ENCODE data around the gene KIF5A.
A peak's percentile ranks its signal among the peaks of the same experiment; 100 is the strongest.
"Not testable (repeated sequence)": the region's sequence is repeated elsewhere in the genome, so short reads cannot be mapped to it uniquely, and the experiment has no call there.

Gene KIF5A

GRCh38 chr12:57517187-57517586, 32.7 kb upstream of the KIF5A start:
- TF ChIP-seq CTCF (conservative IDR thresholded peaks at IDR 0.05; ENCODE audit: control insufficient read depth, insufficient read depth, low read depth, low read length): no peak
- H3K4me3 ChIP-seq (ENCODE audit: control insufficient read depth, low read depth, low read length): no peak overlapping the region
- peak; percentile 82 for DNase-seq (ENCODE audit: low read depth)

GRCh38 chr12:57517718-57518117, 32.1 kb upstream of the KIF5A start:
- peak overlapping the region; percentile 99 for H3K4me3 ChIP-seq (ENCODE audit: control insufficient read depth, low read depth, low read length)
- not testable (repeated sequence) for DNase-seq (ENCODE audit: low read depth)

DNA sequence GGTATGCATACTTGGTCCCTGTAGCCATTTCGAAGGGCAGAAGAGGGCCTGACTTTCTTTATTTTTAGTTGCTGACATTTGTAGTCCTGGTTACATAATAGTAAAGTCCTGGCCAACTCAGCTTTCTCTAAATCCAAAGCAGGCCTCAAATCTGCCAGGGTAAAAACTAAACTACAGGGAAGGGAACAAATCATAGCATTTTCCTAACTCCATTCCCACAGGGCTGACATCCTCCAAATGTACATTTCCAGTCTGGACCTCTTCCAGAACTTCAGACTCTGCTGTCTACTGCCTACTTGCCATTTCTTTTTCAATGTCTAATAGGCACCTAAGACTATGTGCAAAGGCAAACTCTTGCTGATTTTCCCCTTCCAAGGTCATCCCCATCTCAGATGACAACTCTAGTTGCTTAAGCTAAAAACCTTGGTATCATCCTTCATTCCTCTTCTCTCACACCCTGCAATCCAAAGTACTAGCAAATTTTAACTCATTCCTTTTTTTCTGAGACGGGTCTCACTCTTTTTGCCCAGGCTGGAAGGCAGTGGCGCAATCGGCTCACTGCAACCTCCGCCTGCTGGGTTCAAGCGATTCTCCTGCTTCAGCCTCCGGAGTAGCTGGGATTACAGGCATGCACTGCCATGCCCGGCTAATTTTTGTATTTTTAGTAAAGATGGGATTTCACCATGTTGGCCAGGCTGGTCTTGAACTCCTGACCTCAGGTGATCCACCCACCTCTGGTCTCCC, 31.5 kb upstream of the KIF5A start:
- no peak for TF ChIP-seq CTCF (conservative IDR thresholded peaks at IDR 0.05; ENCODE audit: control insufficient read depth, insufficient read depth, low read depth, low read length)
- H3K4me3 ChIP-seq (ENCODE audit: control insufficient read depth, low read depth, low read length): peak overlapping the region; percentile 99

DNA sequence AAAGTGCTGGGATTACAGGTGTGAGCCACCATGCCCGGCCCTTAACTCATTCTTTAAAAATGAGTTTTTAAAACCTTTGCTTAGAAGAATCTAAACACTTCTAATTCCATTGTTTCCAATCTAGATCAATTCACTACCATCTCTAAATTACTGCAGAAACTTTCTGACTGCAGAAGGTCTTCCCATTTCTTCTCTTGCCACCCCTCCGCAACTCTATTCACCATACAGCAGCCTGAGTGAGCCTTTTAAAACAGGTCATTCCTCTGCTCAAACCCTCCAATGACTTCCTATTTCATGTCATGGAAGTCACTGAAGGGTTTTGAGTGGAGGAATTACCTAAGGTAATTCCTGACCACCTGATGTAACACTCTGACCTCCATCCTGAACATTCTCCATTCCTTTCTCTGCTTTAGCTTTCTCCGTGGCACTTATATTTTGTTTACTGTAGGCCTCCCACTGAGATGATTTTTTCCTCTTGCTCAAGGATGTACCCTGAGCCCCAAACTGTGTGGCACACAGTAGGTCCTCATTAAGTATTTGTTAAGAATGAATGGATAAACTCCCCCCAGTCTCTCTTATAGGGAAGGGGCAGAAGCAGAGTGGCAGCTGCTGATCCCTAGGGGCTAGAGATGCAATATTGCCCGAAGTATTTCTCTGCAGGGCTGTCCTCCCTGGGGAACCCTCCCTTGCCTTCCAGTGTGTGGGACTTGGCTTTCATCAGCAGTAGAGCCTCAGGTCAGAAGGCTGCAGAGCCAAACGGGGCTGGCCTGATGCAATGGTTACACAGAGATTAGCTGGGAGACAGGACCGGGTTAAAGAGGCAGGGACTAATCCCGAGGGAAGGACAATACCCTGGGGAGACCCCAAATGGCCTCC, 30.7 kb upstream of the KIF5A start:
- TF ChIP-seq CTCF (conservative IDR thresholded peaks at IDR 0.05; ENCODE audit: control insufficient read depth, insufficient read depth, low read depth, low read length): no peak
- DNase-seq (ENCODE audit: low read depth): peak; percentile 62
- H3K4me3 ChIP-seq (ENCODE audit: control insufficient read depth, low read depth, low read length): peak overlapping the region; percentile 99

More for the DNA sequence above, 31.5 kb upstream of the KIF5A start:
- peak; percentile 43 for DNase-seq (ENCODE audit: low read depth)

- no peak for DNase-seq (ENCODE audit: low read depth)
- peak overlapping the region; percentile 99 for H3K4me3 ChIP-seq (ENCODE audit: control insufficient read depth, low read depth, low read length)
- no peak for TF ChIP-seq CTCF (conservative IDR thresholded peaks at IDR 0.05; ENCODE audit: control insufficient read depth, insufficient read depth, low read depth, low read length)
Observed at GRCh38 chr12:57519796-57520052, 30.1 kb upstream of the KIF5A start.

GRCh38 chr12:57520053-57520818, 29.6 kb upstream of the KIF5A start, which contains the start of gene DDIT3:
TSS of gene DDIT3 (minus strand) at chr12:57520514. CDS start at chr12:57517406, 3,108 bp downstream.
- DNase-seq (ENCODE audit: low read depth): peak; percentile 97
- TF ChIP-seq CTCF (conservative IDR thresholded peaks at IDR 0.05; ENCODE audit: control insufficient read depth, insufficient read depth, low read depth, low read length): no peak
- peak within 1 kb of the TSS; percentile 99 for H3K4me3 ChIP-seq (ENCODE audit: control insufficient read depth, low read depth, low read length)

All from fibroblast of mammary gland (primary cell).